B cell (primary cell): ENCODE data around the gene UBQLNL.

Experiments
- CTCF ChIP-seq: fragments of 200-600 bp; IDR thresholded peaks from one replicate; pipeline ENCODE4 v1.8.0; 2022; ENCODE audit warnings: antibody characterized with exemption, mild to moderate bottlenecking
- EZH2 ChIP-seq: IDR thresholded peaks from 2 replicates; pipeline ENCODE4 v1.6.1; 2012; ENCODE audit warnings: borderline replicate concordance, low read depth, mild to moderate bottlenecking, moderate library complexity, low read length; ENCODE audit not compliant: insufficient read depth, poor library complexity, severe bottlenecking

GRCh38 chr11:5505363-5506048, 11.0 kb downstream of the UBQLNL start:
- TF ChIP-seq CTCF (no peak), EZH2 (no peak)
